ENCODE data around the gene GPR52.

GPR52 gene

GRCh38 chr1:174480324-174480723 is 32.6 kb downstream of the GPR52 start:
- TF ChIP-seq CTCF (IDR thresholded peaks at IDR 0.05; ENCODE audit: low read depth, low read length, missing control alignments) = no peak
- DNase-seq (ENCODE audit: extremely low read depth, low read depth) = no peak
- H3K4me3 ChIP-seq (replicated peaks; ENCODE audit: low read depth, low read length) = no peak overlapping the region

GRCh38 chr1:174491606-174492005 is 43.8 kb downstream of the GPR52 start:
- no peak overlapping the region for H3K4me3 ChIP-seq (replicated peaks; ENCODE audit: low read depth, low read length)
- TF ChIP-seq CTCF (IDR thresholded peaks at IDR 0.05; ENCODE audit: low read depth, low read length, missing control alignments) = no peak
- no peak for DNase-seq (ENCODE audit: extremely low read depth, low read depth)

GRCh38 chr1:174497478-174497877 is 49.7 kb downstream of the GPR52 start:
- no peak for TF ChIP-seq CTCF (IDR thresholded peaks at IDR 0.05; ENCODE audit: low read depth, low read length, missing control alignments)
- H3K4me3 ChIP-seq (replicated peaks; ENCODE audit: low read depth, low read length) = no peak overlapping the region
- DNase-seq (ENCODE audit: extremely low read depth, low read depth) = no peak
